H9 (cell line): ENCODE measurements around the gene ADARB2. TPM values are rescaled to one million over a fixed set of nuclear protein-coding genes. Genes with fewer than 3 reads are reported as not detected.

Experiments used
- DNase-seq: peaks from one replicate; pipeline ENCODE4 v3.0.0-alpha.2; 2017
- H2AFZ ChIP-seq: one replicate; pipeline ENCODE4 v1.6.1; 2013; ENCODE audit warnings: mild to moderate bottlenecking, low read length, control low read depth, moderate library complexity
- H2AK5ac ChIP-seq: 2 replicates; pipeline ENCODE4 v1.6.1; 2013; ENCODE audit warnings: low read length, control low read depth, mixed read lengths; ENCODE audit not compliant: insufficient read length
- H2BK120ac ChIP-seq: one replicate; pipeline ENCODE4 v1.6.1; 2013; ENCODE audit warnings: low read depth, mild to moderate bottlenecking, low read length, control low read depth, inconsistent platforms; ENCODE audit not compliant: poor library complexity, severe bottlenecking
- H2BK12ac ChIP-seq: 2 replicates; pipeline ENCODE4 v1.6.1; 2013; ENCODE audit warnings: low read length, control low read depth, mixed read lengths, low read depth; ENCODE audit not compliant: insufficient read length
- H2BK15ac ChIP-seq: 2 replicates; pipeline ENCODE4 v1.6.1; 2013; ENCODE audit warnings: low read depth, low read length, control low read depth
- H2BK20ac ChIP-seq: one replicate; pipeline ENCODE4 v1.6.1; 2013; ENCODE audit warnings: low read depth, mild to moderate bottlenecking, low read length, control low read depth, inconsistent platforms; ENCODE audit not compliant: poor library complexity, severe bottlenecking
- H2BK5ac ChIP-seq: 2 replicates; pipeline ENCODE4 v1.6.1; 2013; ENCODE audit warnings: low read length, control low read depth, mixed read lengths; ENCODE audit not compliant: insufficient read length
- H3K14ac ChIP-seq: 2 replicates; pipeline ENCODE4 v1.6.1; 2013; ENCODE audit warnings: low read length, control low read depth; ENCODE audit not compliant: insufficient read depth
- H3K18ac ChIP-seq: 2 replicates; pipeline ENCODE4 v1.6.1; 2013; ENCODE audit warnings: low read depth, mild to moderate bottlenecking, mixed read lengths, low read length, control low read depth; ENCODE audit not compliant: insufficient read length
- H3K23ac ChIP-seq: 2 replicates; pipeline ENCODE4 v1.6.1; 2013; ENCODE audit warnings: low read length, control low read depth, mixed read lengths, low read depth; ENCODE audit not compliant: insufficient read length
- H3K23me2 ChIP-seq: 2 replicates; pipeline ENCODE4 v1.6.1; 2013; ENCODE audit warnings: low read depth, mild to moderate bottlenecking, mixed read lengths, low read length, control low read depth; ENCODE audit not compliant: insufficient read length, poor library complexity, severe bottlenecking
- H3K27ac ChIP-seq: 2 replicates; pipeline ENCODE4 v1.5.1; 2013; ENCODE audit warnings: low read length, control low read depth, mixed read lengths, low read depth; ENCODE audit not compliant: insufficient read length
- H3K27me3 ChIP-seq: 2 replicates; pipeline ENCODE4 v1.6.1; 2013; ENCODE audit warnings: low read length, control low read depth, inconsistent platforms; ENCODE audit not compliant: insufficient read depth
- H3K4ac ChIP-seq: 2 replicates; pipeline ENCODE4 v1.6.1; 2013; ENCODE audit warnings: low read depth, mild to moderate bottlenecking, control low read depth, inconsistent platforms, low read length, moderate library complexity
- H3K4me1 ChIP-seq: 2 replicates; pipeline ENCODE4 v1.6.1; 2013; ENCODE audit warnings: low read length, control low read depth, inconsistent platforms; ENCODE audit not compliant: insufficient read depth
- H3K4me2 ChIP-seq: 2 replicates; pipeline ENCODE4 v1.6.1; 2013; ENCODE audit warnings: low read length, control low read depth, mixed read lengths; ENCODE audit not compliant: insufficient read length, insufficient read depth
- H3K56ac ChIP-seq: 2 replicates; pipeline ENCODE4 v1.6.1; 2013; ENCODE audit warnings: low read depth, mild to moderate bottlenecking, mixed read lengths, low read length, control low read depth; ENCODE audit not compliant: insufficient read length
- H3K79me1 ChIP-seq: 2 replicates; pipeline ENCODE4 v1.6.1; 2013; ENCODE audit warnings: low read depth, mild to moderate bottlenecking, moderate library complexity, low read length, control low read depth, inconsistent platforms; ENCODE audit not compliant: insufficient read depth, poor library complexity, severe bottlenecking
- H3K79me2 ChIP-seq: 2 replicates; pipeline ENCODE4 v1.6.1; 2013; ENCODE audit warnings: low read length, control low read depth, inconsistent platforms; ENCODE audit not compliant: insufficient read depth
- H3K9ac ChIP-seq: 2 replicates; pipeline ENCODE4 v1.6.1; 2013; ENCODE audit warnings: low read length, control low read depth, mixed read lengths; ENCODE audit not compliant: insufficient read length; ENCODE audit errors: extremely low read depth
- H3K9me3 ChIP-seq: one replicate; pipeline ENCODE4 v1.6.1; 2013; ENCODE audit warnings: low read depth, low read length, inconsistent platforms; ENCODE audit not compliant: control insufficient read depth
- H3T11ph ChIP-seq: one replicate; pipeline ENCODE4 v1.6.1; 2013; ENCODE audit warnings: mild to moderate bottlenecking, low read length, control low read depth, inconsistent platforms
- H4K20me1 ChIP-seq: one replicate; pipeline ENCODE4 v1.6.1; 2013; ENCODE audit not compliant: control insufficient read depth, insufficient read length, insufficient read depth
- H4K5ac ChIP-seq: 2 replicates; pipeline ENCODE4 v1.6.1; 2013; ENCODE audit warnings: low read depth, mild to moderate bottlenecking, mixed read lengths, low read length, control low read depth; ENCODE audit not compliant: insufficient read length
- H4K8ac ChIP-seq: replicated peaks from 2 replicates; pipeline ENCODE4 v1.6.1; 2013; ENCODE audit warnings: low read length, control low read depth, mixed read lengths, low read depth; ENCODE audit not compliant: insufficient read length
- H4K91ac ChIP-seq: 2 replicates; pipeline ENCODE4 v1.6.1; 2013; ENCODE audit warnings: low read depth, mild to moderate bottlenecking, moderate library complexity, mixed read lengths, low read length, control low read depth; ENCODE audit not compliant: insufficient read length
- H3K27ac Mint-ChIP-seq, 3 experiments: 2 replicates in 2 of 3; 3 replicates in 1 of 3; pipeline ENCODE4 v1.8.0; 2020 to 2021; ENCODE audit warnings: mixed read lengths in 3 of 3, mild to moderate bottlenecking in 1 of 3, moderate library complexity in 1 of 3
- H3K27me3 Mint-ChIP-seq: 2 replicates; pipeline ENCODE4 v1.8.0; 2021; ENCODE audit warnings: low read depth, mild to moderate bottlenecking, moderate library complexity, mixed read lengths
- H3K36me3 Mint-ChIP-seq, 3 experiments: 2 replicates in 2 of 3; 3 replicates in 1 of 3; pipeline ENCODE4 v1.8.0; 2020 to 2021; ENCODE audit warnings: low read depth in 3 of 3, mixed read lengths in 3 of 3; ENCODE audit not compliant: insufficient read depth in 1 of 3
- H3K4me1 Mint-ChIP-seq, 2 experiments: 2 replicates each; pipeline ENCODE4 v1.8.0; 2020; ENCODE audit warnings: mixed read lengths in 2 of 2
- H3K4me3 Mint-ChIP-seq, 2 experiments: 2 replicates in 1 of 2; 3 replicates in 1 of 2; pipeline ENCODE4 v1.8.0; 2020 to 2021; ENCODE audit warnings: mild to moderate bottlenecking in 2 of 2, mixed read lengths in 2 of 2, moderate library complexity in 1 of 2
- H3K9me3 Mint-ChIP-seq, 2 experiments: 2 replicates in 1 of 2; 3 replicates in 1 of 2; pipeline ENCODE4 v1.8.0; 2020; ENCODE audit warnings: mild to moderate bottlenecking in 2 of 2, mixed read lengths in 2 of 2, moderate library complexity in 1 of 2
- CTCF ChIP-seq: fragments of 200-600 bp; sonication (generic); conservative IDR thresholded peaks from 3 replicates; pipeline ENCODE4 v1.8.0; 2021; ENCODE audit warnings: antibody characterized with exemption, mild to moderate bottlenecking
- WGBS: extraction: QIAGEN DNeasy Blood & Tissue Kit; methylation state at CpG from one replicate; pipeline ENCODE4 v1.1.7; 2013; ENCODE audit warnings: missing lambda C conversion rate, low lambda C conversion rate, mixed read lengths; ENCODE audit not compliant: insufficient read length; ENCODE audit errors: extremely low coverage; 5-methylcytosine and 5-hydroxymethylcytosine counted together
- total RNA-seq: library from RNA; stranded (reverse); gene quantifications from 2 replicates; pipeline ENCODE4 v1.2.1, GENCODE V29; 2021

The ADARB2 gene
- total RNA-seq, 1 experiment from 2014 or later = 0.87 TPM

- peak overlapping the region in 2 of 3 experiments; percentile 6 to 89; a peak in 2 of 7 replicates for H3K27ac Mint-ChIP-seq
These were observed 507.8 kb downstream of the ADARB2 start for GRCh38 chr10:1229574-1229973.

More at GRCh38 chr10:1229574-1229973, 507.8 kb downstream of the ADARB2 start:
- no peak overlapping the region for H4K91ac ChIP-seq
- no peak overlapping the region for H3K18ac ChIP-seq
- H3K79me1 ChIP-seq = no peaks in the 10 kb centered on the region
- no peak overlapping the region for H3K4ac ChIP-seq
- no peak overlapping the region for H3K9ac ChIP-seq
- no peak for TF ChIP-seq CTCF
- H4K5ac ChIP-seq = no peak overlapping the region
- H3K23me2 ChIP-seq = no peaks in the 10 kb centered on the region
- no peaks in the 10 kb centered on the region; the same call in 1 of the 2 replicates for H3K4me1 ChIP-seq
- Mint-ChIP-seq H3K4me3 (peak overlapping the region in 1 of 2 experiments; percentile 44; a peak in 1 of 5 replicates), H3K4me1 (peaks cover 24 to 30% of the 10 kb centered on the region in 2 experiments), H3K9me3 (peaks cover 9 to 22% of the 10 kb centered on the region in 2 experiments), H3K27me3 (peaks cover 25% of the 10 kb centered on the region), H3K36me3 (peaks cover 8 to 24% (median 13%) of the 10 kb centered on the region in 3 experiments)
- no peaks in the 10 kb centered on the region for H4K20me1 ChIP-seq
- no peak overlapping the region for H3T11ph ChIP-seq
- no peaks in the 10 kb centered on the region for H3K9me3 ChIP-seq
- no peak for DNase-seq
- H2BK120ac ChIP-seq = no peak overlapping the region
- no peak overlapping the region for H2BK20ac ChIP-seq
- H3K79me2 ChIP-seq = no peaks in the 10 kb centered on the region
- H2AK5ac ChIP-seq = no peak overlapping the region
- no peaks in the 10 kb centered on the region for H3K27me3 ChIP-seq
- H2AFZ ChIP-seq = no peak overlapping the region
- no peak overlapping the region for H3K27ac ChIP-seq
- no peak overlapping the region for H3K14ac ChIP-seq
- H3K4me2 ChIP-seq = no peak overlapping the region
- no peak overlapping the region for H4K8ac ChIP-seq
- WGBS = no CpG with 5 or more reads among the region's 10 CpGs
- H2BK15ac ChIP-seq = no peak overlapping the region
- peak overlapping the region; percentile 40 for H3K23ac ChIP-seq
- no peak overlapping the region for H2BK5ac ChIP-seq
- no peak overlapping the region for H3K56ac ChIP-seq
- no peak overlapping the region for H2BK12ac ChIP-seq
